ENCODE results near the gene HOXD3. TPM values are rescaled to one million over a fixed set of nuclear protein-coding genes. Genes with fewer than 3 reads are reported as not detected.

Gene HOXD3
- total RNA-seq, 1 donor = not detected

DNA sequence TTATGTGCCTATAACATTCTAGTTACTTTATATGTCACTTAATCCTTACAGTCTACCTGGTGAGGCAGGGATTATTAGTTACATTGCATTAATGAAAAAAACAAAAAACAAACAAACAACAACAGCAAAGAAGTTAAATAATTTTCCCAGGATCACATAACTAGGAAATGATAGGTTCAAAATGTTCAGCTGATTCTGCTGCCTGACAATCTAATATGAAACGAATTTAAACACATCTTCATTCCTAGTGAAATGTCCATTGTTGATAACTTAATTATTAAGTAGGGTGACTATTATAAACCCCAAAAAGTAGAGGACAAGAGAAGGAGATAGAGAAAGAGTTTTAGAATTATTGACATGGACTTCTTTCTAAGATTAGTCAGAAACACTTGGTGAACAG lies 54.0 kb downstream of the HOXD3 start:
- H3K27me3 ChIP-seq (ENCODE audit: insufficient read depth, low read length) = peaks cover 14% of the 10 kb centered on the region
- no peak overlapping the region for H3K4me3 ChIP-seq (ENCODE audit: low read length)
- H3K4me1 ChIP-seq (ENCODE audit: insufficient read depth, low read length) = no peaks in the 10 kb centered on the region
- no peaks in the 10 kb centered on the region for H3K9me3 ChIP-seq (ENCODE audit: low read depth, low read length)

DNA sequence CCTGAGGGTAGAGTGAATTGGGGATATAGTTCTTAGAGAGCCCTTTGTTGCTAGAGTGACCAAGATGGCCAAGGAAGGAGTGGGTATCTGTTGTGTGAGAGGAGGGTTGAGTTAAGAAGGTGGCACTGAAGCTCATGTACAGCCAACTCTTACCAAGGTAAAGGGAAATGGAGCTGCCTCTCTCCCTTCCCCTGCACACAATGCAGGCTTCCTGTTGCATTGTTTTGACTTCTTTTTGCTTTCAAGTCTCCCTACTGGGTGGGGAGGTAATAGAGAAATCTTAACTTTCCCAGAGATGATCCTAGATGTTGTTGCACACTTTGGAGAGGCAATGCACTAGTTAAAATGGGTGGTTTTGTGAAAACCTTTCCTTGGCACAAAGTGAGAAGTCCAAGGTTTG lies 55.2 kb downstream of the HOXD3 start:
- H3K9me3 ChIP-seq (ENCODE audit: low read depth, low read length) = no peaks in the 10 kb centered on the region
- H3K27me3 ChIP-seq (ENCODE audit: insufficient read depth, low read length) = peaks cover 12% of the 10 kb centered on the region
- H3K4me3 ChIP-seq (ENCODE audit: low read length) = no peak overlapping the region
- no peaks in the 10 kb centered on the region for H3K4me1 ChIP-seq (ENCODE audit: insufficient read depth, low read length)

DNA sequence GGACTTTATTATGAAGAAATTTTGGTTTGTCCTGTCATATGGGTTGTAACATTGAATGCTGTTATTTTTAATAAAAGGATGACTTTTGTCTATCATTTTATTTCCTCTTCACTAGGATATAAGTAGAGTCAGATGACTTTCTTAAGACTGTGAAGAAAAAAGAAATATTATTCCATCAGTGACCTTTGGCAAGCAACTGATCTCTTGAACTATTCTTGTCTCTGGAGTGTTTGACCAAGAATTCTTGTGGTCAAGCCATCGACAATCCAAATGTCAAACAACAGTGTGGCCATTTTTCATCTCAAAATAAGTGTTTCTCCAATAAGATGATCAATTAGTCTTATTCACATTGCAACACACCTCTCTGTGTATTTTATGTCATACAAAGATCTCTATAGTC lies 56.3 kb downstream of the HOXD3 start:
- Histone ChIP-seq H3K4me1 (ENCODE audit: insufficient read depth, low read length) (no peaks in the 10 kb centered on the region), H3K27me3 (ENCODE audit: insufficient read depth, low read length) (peaks cover 12% of the 10 kb centered on the region), H3K9me3 (ENCODE audit: low read depth, low read length) (no peaks in the 10 kb centered on the region), H3K4me3 (ENCODE audit: low read length) (no peak overlapping the region)

Other genes starting within 250 kb of the HOXD3 start
- gene LNPK, start 155.0 kb upstream of the HOXD3 start, total RNA-seq = 17.4 TPM
- not detected for gene EVX2, start 73.3 kb upstream of the HOXD3 start, total RNA-seq
- gene HOXD13, start 64.6 kb upstream of the HOXD3 start, total RNA-seq = not detected
- gene HOXD12, start 57.5 kb upstream of the HOXD3 start, total RNA-seq = not detected
- not detected for gene HOXD11, start 50.0 kb upstream of the HOXD3 start, total RNA-seq
- not detected for gene HOXD10, start 40.5 kb upstream of the HOXD3 start, total RNA-seq
- not detected for gene HOXD9, start 34.6 kb upstream of the HOXD3 start, total RNA-seq
- gene HOXD8, start 27.6 kb upstream of the HOXD3 start, total RNA-seq = not detected
- 0.21 TPM for gene HOXD4, start 5.8 kb upstream of the HOXD3 start, total RNA-seq
- not detected for gene HOXD1, start 31.4 kb downstream of the HOXD3 start, total RNA-seq
- 5.0 TPM for gene MTX2, start 112.1 kb downstream of the HOXD3 start, total RNA-seq